ENCODE measurements around the gene CDH8. TPM values are rescaled to one million over a fixed set of nuclear protein-coding genes. Genes with fewer than 3 reads are reported as not detected.
A peak's percentile ranks its signal among the peaks of the same experiment; 100 is the strongest.
"Not testable (repeated sequence)": the region's sequence is repeated elsewhere in the genome, so short reads cannot be mapped to it uniquely, and the experiment has no call there.

CDH8 gene
- total and polyA plus RNA-seq, 4 donors = 28.5 to 70.7 (median 47.7) TPM

DNA sequence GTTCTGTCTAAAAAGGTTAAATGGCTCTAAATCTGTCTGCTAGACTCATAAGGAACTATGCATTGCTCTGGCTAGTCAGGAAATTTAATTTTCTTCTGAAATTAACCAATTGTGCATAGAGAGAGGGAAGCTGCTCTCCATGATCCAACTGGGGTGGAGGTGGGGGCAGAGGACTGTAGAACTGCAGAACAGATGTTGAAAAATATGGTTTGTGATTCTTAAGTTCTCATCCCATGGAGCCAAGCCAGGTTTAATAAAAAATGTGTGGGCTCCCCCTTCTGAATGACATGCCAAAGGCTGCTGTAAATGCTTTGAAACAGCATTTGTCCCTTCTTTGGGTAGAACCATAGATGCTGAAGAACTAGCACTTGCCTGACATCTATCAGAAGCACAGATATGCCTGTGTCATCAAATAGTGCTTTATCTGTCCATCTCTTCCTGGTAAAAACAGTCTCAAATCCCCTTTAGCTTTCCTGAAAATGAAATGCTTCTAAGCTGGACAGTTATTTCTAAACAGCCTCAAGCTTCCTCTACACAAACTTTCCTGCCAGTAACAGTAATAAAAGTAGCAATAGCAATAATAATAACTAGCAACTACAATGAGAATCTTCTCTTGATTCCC, 221.4 kb downstream of the CDH8 start:
- no peaks in the 10 kb centered on the region for H3K9me3 ChIP-seq (ENCODE audit: control insufficient read depth, insufficient read depth, low read length)
- no peaks in the 10 kb centered on the region for H3K27me3 ChIP-seq (ENCODE audit: control insufficient read depth, insufficient read depth, low read length)
- H3K36me3 ChIP-seq (ENCODE audit: control insufficient read depth, insufficient read depth, low read length) = no peaks in the 10 kb centered on the region
- H3K4me1 ChIP-seq (ENCODE audit: control insufficient read depth, insufficient read depth, low read length) = no peaks in the 10 kb centered on the region
- H3K27ac ChIP-seq (ENCODE audit: low read depth, low read length) = no peak overlapping the region
- no peak overlapping the region for H3K4me3 ChIP-seq (ENCODE audit: low read depth, low read length)
- peak in 2 of 6 donors; percentile 16 to 55 for DNase-seq (ENCODE audit: low read depth in 4 of 6, low spot score in 6 of 6)

DNA sequence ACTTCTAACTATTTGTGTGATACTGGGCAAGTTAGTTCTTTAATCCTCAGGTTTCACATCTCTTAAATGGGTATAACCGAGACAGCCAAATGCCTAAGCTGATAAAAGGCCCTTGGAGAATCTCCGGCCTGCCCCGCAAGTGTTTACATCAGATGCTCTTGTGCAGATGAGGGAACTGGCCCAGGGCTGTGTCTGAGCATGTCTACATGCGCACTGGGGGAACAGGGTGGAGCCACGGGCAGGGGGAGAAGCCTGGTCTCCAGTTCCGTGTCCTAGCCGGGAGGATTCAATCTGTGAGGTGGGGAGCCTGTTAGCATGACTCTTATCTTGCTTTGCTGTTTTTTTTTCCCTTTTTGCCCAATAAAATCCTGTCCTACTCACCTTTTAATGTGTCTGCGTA, 222.9 kb downstream of the CDH8 start:
- Histone ChIP-seq H3K27ac (ENCODE audit: low read depth, low read length) (no peak overlapping the region), H3K27me3 (ENCODE audit: control insufficient read depth, insufficient read depth, low read length) (no peaks in the 10 kb centered on the region), H3K4me1 (ENCODE audit: control insufficient read depth, insufficient read depth, low read length) (no peaks in the 10 kb centered on the region), H3K9me3 (ENCODE audit: control insufficient read depth, insufficient read depth, low read length) (no peaks in the 10 kb centered on the region), H3K36me3 (ENCODE audit: control insufficient read depth, insufficient read depth, low read length) (no peaks in the 10 kb centered on the region), H3K4me3 (ENCODE audit: low read depth, low read length) (no peak overlapping the region)
- 96% methylated on average over 4 of the region's 8 CpGs for WGBS (ENCODE audit: insufficient coverage)
- DNase-seq (ENCODE audit: low read depth in 4 of 6, low spot score in 6 of 6) = no peak

DNA sequence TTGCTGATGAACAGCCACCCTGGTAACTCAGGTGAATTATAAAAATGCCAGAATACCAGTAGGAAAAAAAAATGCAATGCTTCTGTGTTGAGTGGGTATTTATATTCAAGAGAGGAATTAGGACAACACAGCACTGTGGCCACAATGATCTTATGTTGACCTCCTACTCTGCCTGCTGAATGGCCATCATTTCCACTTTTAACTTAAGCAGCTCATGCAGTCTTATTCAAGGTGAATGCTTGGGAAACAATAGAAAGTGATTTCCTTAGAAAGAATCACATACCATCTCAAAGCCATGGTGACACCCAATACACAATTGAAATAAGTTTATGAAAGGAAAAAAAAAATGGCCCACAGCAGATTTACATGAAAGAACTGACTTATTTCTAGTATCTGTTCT, 224.0 kb downstream of the CDH8 start:
- H3K36me3 ChIP-seq (ENCODE audit: control insufficient read depth, insufficient read depth, low read length) = no peaks in the 10 kb centered on the region
- DNase-seq (ENCODE audit: low read depth in 4 of 6, low spot score in 6 of 6) = no peak
- H3K27ac ChIP-seq (ENCODE audit: low read depth, low read length) = no peak overlapping the region
- no peak overlapping the region for H3K4me3 ChIP-seq (ENCODE audit: low read depth, low read length)
- H3K4me1 ChIP-seq (ENCODE audit: control insufficient read depth, insufficient read depth, low read length) = no peaks in the 10 kb centered on the region
- no peaks in the 10 kb centered on the region for H3K9me3 ChIP-seq (ENCODE audit: control insufficient read depth, insufficient read depth, low read length)
- H3K27me3 ChIP-seq (ENCODE audit: control insufficient read depth, insufficient read depth, low read length) = no peaks in the 10 kb centered on the region

DNA sequence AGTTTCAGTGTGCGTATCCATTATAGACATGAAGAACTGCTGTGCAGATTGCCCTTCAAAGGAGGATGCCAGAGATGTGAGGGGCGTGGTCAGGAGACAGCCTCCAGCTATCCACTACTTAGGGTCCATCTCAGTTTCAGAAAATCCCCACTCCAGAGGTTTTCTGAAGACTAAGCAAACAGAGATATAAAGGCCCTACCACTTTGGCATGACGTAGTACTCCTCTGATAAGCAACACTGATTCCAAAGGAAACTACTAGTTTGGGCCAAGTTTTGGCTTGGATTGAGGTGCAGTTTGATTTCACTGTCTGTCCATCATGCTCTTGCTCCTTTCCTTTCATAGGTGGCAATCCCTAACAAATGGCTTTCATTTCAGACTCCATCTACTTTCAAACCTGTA, 228.7 kb downstream of the CDH8 start:
- Histone ChIP-seq H3K9me3 (ENCODE audit: control insufficient read depth, insufficient read depth, low read length) (no peaks in the 10 kb centered on the region), H3K4me1 (ENCODE audit: control insufficient read depth, insufficient read depth, low read length) (no peaks in the 10 kb centered on the region), H3K4me3 (ENCODE audit: low read depth, low read length) (no peak overlapping the region), H3K36me3 (ENCODE audit: control insufficient read depth, insufficient read depth, low read length) (no peaks in the 10 kb centered on the region), H3K27ac (ENCODE audit: low read depth, low read length) (no peak overlapping the region), H3K27me3 (ENCODE audit: control insufficient read depth, insufficient read depth, low read length) (no peaks in the 10 kb centered on the region)
- no peak for DNase-seq (ENCODE audit: low read depth in 4 of 6, low spot score in 6 of 6)
- 100% methylated on average over 1 of the region's 3 CpGs for WGBS (ENCODE audit: insufficient coverage)

DNA sequence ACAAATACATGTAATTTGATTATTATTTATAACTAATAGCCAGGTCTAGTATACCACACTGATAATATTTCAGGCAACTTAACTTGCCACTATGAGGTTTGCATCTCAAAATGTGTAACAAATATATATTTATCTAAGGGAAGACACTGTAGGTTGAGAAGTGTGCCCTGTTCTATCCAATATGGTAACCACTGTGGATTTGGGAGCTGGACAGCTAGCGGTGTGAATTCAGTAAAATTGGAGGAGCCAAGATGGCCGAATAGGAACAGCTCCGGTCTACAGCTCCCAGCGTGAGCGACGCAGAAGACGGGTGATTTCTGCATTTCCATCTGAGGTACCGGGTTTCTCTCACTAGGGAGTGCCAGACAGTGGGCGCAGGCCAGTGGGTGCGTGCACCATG, 235.0 kb downstream of the CDH8 start:
- not testable (repeated sequence) for H3K9me3 ChIP-seq (ENCODE audit: control insufficient read depth, insufficient read depth, low read length); H3K4me1 ChIP-seq (ENCODE audit: control insufficient read depth, insufficient read depth, low read length); H3K36me3 ChIP-seq (ENCODE audit: control insufficient read depth, insufficient read depth, low read length); H3K27ac ChIP-seq (ENCODE audit: low read depth, low read length); H3K4me3 ChIP-seq (ENCODE audit: low read depth, low read length); H3K27me3 ChIP-seq (ENCODE audit: control insufficient read depth, insufficient read depth, low read length); DNase-seq (ENCODE audit: low read depth in 4 of 6, low spot score in 6 of 6)
- WGBS (ENCODE audit: insufficient coverage) = no CpG with 5 or more reads among the region's 10 CpGs

DNA sequence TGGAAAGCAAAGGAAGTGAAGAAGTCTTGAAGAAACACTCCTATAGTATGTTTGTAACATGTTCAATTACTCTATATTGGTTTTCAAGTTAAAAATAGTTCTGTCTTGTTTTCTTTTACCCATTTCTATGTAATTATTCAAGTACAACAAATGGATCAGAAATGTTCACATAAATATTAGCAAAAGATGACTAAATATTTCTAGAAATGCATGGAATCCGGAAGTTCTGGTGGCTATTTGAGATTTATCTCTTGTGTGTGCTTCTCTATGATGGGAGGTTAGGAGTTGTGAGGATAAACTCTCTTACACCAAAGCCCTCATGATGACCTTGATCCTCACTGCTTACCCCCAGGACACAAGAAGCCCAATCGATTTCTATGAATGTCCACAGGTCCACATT, 237.5 kb downstream of the CDH8 start:
- no peak overlapping the region for H3K4me3 ChIP-seq (ENCODE audit: low read depth, low read length)
- WGBS (ENCODE audit: insufficient coverage) = no CpG with 5 or more reads among the region's 2 CpGs

DNA sequence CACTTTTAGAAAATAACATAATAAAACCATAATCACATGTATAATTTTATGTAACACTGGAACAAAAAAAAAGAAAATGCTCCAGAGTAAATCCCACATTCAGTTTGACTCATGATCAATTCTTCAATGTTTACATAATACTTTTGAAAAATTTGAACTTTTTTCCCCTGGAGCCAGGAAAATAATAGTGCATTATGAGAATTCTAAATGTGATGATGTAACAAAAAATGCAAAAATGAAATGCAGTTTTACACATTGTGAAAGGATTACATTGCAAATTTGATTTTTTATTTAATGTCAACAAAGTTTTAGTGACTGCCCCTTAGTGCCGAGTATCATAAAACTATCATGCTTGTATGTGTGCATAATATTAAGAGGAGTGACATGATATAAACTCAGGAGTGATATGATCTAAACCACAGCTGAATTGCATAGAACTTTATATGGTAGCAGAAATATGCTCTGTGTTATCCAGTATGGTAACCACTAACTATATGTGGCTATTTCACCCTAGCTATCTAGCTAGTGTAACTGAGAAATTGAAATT, 238.2 kb downstream of the CDH8 start:
- Histone ChIP-seq H3K27me3 (ENCODE audit: control insufficient read depth, insufficient read depth, low read length) (no peaks in the 10 kb centered on the region), H3K27ac (ENCODE audit: low read depth, low read length) (no peak overlapping the region), H3K4me1 (ENCODE audit: control insufficient read depth, insufficient read depth, low read length) (no peaks in the 10 kb centered on the region), H3K9me3 (ENCODE audit: control insufficient read depth, insufficient read depth, low read length) (no peaks in the 10 kb centered on the region), H3K4me3 (ENCODE audit: low read depth, low read length) (no peak overlapping the region), H3K36me3 (ENCODE audit: control insufficient read depth, insufficient read depth, low read length) (no peaks in the 10 kb centered on the region)
- WGBS (ENCODE audit: insufficient coverage) = no CpG with 5 or more reads among the region's 1 CpG
- no peak for DNase-seq (ENCODE audit: low read depth in 4 of 6, low spot score in 6 of 6)

More for the DNA sequence above, 237.5 kb downstream of the CDH8 start:
- Histone ChIP-seq H3K36me3 (ENCODE audit: control insufficient read depth, insufficient read depth, low read length) (no peaks in the 10 kb centered on the region), H3K27me3 (ENCODE audit: control insufficient read depth, insufficient read depth, low read length) (no peaks in the 10 kb centered on the region), H3K9me3 (ENCODE audit: control insufficient read depth, insufficient read depth, low read length) (no peaks in the 10 kb centered on the region), H3K4me1 (ENCODE audit: control insufficient read depth, insufficient read depth, low read length) (no peaks in the 10 kb centered on the region), H3K27ac (ENCODE audit: low read depth, low read length) (no peak overlapping the region)
- no peak for DNase-seq (ENCODE audit: low read depth in 4 of 6, low spot score in 6 of 6)

DNA sequence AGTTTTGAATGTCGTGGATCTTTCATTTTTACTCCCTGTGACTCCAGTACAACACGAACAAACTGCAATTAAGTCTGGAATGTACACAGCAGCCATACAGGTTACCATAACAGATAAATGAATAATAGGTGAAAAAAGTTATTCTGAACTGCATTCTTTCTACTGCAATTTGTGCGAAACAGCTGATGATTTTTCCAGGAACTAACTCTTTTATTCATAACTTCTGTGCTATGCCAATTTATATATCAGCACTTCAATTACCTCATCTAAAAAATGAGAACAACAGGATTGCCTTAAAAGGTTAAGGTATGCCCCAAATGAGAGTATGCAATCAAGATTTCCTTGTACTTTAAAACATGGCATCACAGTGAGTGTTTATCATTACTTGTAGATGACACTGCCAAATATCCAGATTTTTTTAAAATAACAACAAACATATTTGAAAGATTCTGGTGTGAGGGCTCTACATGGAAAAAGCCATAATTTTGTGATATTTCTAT, 238.9 kb downstream of the CDH8 start:
- no CpG with 5 or more reads among the region's 3 CpGs for WGBS (ENCODE audit: insufficient coverage)
- Histone ChIP-seq H3K36me3 (ENCODE audit: control insufficient read depth, insufficient read depth, low read length) (no peaks in the 10 kb centered on the region), H3K4me1 (ENCODE audit: control insufficient read depth, insufficient read depth, low read length) (no peaks in the 10 kb centered on the region), H3K27me3 (ENCODE audit: control insufficient read depth, insufficient read depth, low read length) (no peaks in the 10 kb centered on the region), H3K9me3 (ENCODE audit: control insufficient read depth, insufficient read depth, low read length) (no peaks in the 10 kb centered on the region), H3K4me3 (ENCODE audit: low read depth, low read length) (no peak overlapping the region), H3K27ac (ENCODE audit: low read depth, low read length) (no peak overlapping the region)
- DNase-seq (ENCODE audit: low read depth in 4 of 6, low spot score in 6 of 6) = no peak

DNA sequence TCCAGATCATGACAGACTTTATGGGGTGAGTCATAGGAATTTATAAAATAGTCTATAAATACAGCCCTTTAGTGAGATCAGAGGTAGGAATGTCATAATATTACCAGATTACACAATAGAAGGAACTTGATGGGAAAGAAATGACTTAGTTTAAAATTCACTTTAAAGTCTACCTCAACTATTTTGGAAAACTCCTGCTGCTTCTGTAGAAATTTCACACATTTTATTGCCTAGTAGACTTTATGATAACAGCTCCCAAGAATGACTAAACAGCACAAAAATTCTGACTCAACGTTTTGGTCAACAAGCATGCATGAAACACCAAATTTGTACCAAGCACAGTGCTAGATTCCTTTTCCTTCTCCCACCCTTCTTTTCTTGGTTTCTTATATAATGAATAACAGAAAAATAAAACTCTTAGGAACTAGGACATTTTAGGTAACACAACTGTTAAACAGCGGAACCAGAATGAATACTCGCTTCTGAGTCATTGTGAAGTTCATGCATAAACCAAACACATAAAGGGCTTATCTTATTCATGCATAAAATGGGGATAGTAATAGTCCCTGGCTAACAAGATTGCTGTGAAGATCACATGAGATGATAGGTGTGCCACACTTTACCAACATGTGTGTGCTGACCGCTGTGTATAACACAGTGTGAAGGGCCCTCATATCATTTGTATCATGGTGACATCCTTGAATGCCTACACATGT, 243.9 kb downstream of the CDH8 start:
- H3K27ac ChIP-seq (ENCODE audit: low read depth, low read length) = no peak overlapping the region
- 100% methylated on average over 1 of the region's 4 CpGs for WGBS (ENCODE audit: insufficient coverage)
- no peak for DNase-seq (ENCODE audit: low read depth in 4 of 6, low spot score in 6 of 6)

DNA sequence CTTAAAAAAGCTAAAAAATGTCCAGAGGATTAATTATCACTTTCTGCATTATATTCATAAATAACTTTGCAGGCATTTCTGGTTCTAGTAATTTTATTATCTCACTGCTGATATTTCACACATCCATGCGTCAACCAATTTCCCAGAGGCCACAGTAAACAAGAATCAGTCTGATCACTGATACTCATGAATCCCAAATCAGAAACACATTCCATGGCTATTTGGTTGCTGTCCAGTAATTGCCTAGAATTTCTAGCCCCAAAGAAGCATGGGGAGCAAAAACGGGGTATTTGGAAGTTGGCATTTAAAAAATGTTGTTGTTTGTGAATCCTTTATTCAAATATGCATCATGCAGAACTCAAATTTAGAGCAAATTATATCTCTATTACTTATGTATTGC, 244.8 kb downstream of the CDH8 start:
- Histone ChIP-seq H3K36me3 (ENCODE audit: control insufficient read depth, insufficient read depth, low read length) (no peaks in the 10 kb centered on the region), H3K4me3 (ENCODE audit: low read depth, low read length) (no peak overlapping the region), H3K27me3 (ENCODE audit: control insufficient read depth, insufficient read depth, low read length) (no peaks in the 10 kb centered on the region), H3K9me3 (ENCODE audit: control insufficient read depth, insufficient read depth, low read length) (no peaks in the 10 kb centered on the region), H3K4me1 (ENCODE audit: control insufficient read depth, insufficient read depth, low read length) (no peaks in the 10 kb centered on the region), H3K27ac (ENCODE audit: low read depth, low read length) (no peak overlapping the region)
- no CpG with 5 or more reads among the region's 2 CpGs for WGBS (ENCODE audit: insufficient coverage)
- no peak for DNase-seq (ENCODE audit: low read depth in 4 of 6, low spot score in 6 of 6)

More for the DNA sequence above, 243.9 kb downstream of the CDH8 start:
- Histone ChIP-seq H3K4me3 (ENCODE audit: low read depth, low read length) (no peak overlapping the region), H3K36me3 (ENCODE audit: control insufficient read depth, insufficient read depth, low read length) (no peaks in the 10 kb centered on the region), H3K27me3 (ENCODE audit: control insufficient read depth, insufficient read depth, low read length) (no peaks in the 10 kb centered on the region), H3K9me3 (ENCODE audit: control insufficient read depth, insufficient read depth, low read length) (no peaks in the 10 kb centered on the region), H3K4me1 (ENCODE audit: control insufficient read depth, insufficient read depth, low read length) (no peaks in the 10 kb centered on the region)

Measured in spinal cord (tissue), 10 donors.